Cardiac fibroblast (primary cell): ENCODE measurements around the gene TUBA1B.
A peak's percentile ranks its signal among the peaks of the same experiment; 100 is the strongest.

Experiments
- DNase-seq, 2 donors: peaks; one replicate each; pipeline versions ENCODE4 v3.0.0 to v3.0.0-alpha.2; 2010; ENCODE audit warnings: low read depth in 2 of 2
- H3K4me3 ChIP-seq, 2 donors: replicated peaks in 1 of 2; 1 replicate in 1 of 2; 2 replicates in 1 of 2; pipeline ENCODE4 v1.5.1; 2011; ENCODE audit warnings: low read depth in 2 of 2, low read length in 2 of 2, mild to moderate bottlenecking in 2 of 2, moderate library complexity in 1 of 2
- TF ChIP-seq, protein P1 (sequence below): IDR thresholded peaks from one replicate; pipeline ENCODE4 v1.5.1; 2011; ENCODE audit warnings: low read depth, mild to moderate bottlenecking, low read length, inconsistent platforms

The TUBA1B gene

DNA sequence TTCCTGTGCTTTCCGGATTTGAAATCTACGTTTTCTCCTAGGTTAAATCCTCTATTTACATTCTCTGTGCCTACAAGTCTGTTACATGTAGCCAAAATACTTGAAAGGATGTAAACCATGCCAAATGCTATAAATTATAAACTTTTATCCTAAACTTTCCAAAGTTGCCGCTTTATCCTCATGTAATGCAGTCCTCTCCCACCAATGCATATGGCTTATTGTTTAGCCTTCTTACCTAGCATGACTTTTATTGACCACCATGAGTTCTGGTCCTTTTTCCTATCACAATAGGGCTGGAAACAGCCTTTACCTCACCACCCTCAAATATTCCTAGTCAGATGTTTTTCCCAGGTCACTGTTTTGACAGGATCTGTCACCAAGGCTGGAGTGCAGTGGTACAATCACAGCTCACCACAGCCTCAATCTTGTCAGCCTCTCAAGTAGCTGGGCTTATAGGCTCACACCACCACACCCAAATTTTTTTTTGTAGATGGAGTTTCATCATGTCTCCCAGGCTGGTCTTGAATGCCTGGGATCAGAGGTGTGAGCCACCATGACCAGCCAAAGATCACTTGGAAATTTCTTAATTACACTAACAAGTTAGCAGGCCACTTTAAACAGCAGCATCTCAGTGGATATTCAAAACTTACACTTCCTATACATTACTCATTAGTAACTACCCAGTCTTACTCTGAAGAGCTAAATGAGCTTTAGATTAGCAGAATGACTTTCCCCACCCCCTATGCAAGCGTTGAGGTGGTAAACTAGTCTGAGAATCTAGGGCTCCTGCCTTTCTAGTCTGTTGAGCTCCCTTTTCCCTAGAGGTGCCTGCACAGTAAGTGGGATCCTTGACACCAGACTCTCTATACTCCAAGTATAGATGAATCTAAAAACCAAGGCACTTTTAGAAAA, 4.1 kb downstream of the TUBA1B start:
- DNase-seq: no peak
- TF ChIP-seq, protein P1, sequence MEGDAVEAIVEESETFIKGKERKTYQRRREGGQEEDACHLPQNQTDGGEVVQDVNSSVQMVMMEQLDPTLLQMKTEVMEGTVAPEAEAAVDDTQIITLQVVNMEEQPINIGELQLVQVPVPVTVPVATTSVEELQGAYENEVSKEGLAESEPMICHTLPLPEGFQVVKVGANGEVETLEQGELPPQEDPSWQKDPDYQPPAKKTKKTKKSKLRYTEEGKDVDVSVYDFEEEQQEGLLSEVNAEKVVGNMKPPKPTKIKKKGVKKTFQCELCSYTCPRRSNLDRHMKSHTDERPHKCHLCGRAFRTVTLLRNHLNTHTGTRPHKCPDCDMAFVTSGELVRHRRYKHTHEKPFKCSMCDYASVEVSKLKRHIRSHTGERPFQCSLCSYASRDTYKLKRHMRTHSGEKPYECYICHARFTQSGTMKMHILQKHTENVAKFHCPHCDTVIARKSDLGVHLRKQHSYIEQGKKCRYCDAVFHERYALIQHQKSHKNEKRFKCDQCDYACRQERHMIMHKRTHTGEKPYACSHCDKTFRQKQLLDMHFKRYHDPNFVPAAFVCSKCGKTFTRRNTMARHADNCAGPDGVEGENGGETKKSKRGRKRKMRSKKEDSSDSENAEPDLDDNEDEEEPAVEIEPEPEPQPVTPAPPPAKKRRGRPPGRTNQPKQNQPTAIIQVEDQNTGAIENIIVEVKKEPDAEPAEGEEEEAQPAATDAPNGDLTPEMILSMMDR: no peak
- H3K4me3 ChIP-seq: no peak overlapping the region

DNA sequence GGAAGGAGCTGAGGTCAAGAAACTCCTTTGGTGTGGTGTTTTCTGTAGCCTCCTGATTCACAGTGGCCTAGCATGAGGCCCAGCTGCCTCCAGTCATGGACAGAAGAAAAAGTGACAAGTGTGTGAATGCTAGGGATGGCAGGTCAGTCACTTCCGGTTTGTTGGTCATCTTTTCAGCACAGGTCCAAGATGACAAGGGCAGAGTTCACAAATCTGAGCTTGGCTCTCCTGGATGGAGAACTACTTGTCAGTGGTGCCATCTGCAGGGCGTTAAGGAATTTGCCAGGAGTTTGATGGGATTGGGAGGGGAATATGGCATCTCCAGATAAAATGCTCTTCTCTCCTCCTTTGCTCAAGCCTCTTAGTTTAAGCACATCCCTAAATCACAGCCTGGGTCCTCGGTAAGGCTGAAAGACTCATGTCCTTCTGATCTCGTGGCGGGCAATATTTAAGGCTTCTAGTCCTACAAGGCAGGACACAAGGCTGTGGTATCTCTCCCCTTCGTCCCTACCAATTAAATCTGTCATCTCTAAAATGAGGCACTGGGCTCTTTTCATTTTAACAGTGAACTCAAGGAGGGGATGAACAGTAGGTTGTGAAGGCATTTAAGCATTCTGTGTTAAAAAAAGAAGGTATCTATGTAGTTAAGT, 10.0 kb downstream of the TUBA1B start:
- DNase-seq: peak; percentile 81 to 83
- H3K4me3 ChIP-seq: no peak overlapping the region
- TF ChIP-seq, protein P1: peak; percentile 70

DNA sequence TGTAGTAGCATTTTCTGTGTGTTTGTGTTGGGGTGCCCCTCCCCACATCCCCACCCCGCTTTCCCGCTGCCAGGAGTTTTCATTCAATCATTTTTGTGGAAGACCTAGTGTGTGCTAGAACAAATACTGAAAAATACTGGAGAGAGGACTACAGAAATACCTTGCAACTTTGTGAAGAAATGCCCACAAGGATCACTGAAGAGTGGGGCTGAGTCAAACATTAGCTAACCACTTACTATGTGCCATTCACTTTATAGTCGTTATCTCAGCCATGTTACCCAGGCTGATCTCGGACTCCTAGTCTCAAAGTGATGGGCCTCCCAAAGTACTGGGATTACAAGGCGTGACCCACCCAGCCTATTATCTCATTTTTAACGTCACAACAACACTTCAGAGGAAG, 20.0 kb downstream of the TUBA1B start:
- no peak for DNase-seq
- TF ChIP-seq, protein P1: no peak
- peak overlapping the region; percentile 47 to 95 for H3K4me3 ChIP-seq

DNA sequence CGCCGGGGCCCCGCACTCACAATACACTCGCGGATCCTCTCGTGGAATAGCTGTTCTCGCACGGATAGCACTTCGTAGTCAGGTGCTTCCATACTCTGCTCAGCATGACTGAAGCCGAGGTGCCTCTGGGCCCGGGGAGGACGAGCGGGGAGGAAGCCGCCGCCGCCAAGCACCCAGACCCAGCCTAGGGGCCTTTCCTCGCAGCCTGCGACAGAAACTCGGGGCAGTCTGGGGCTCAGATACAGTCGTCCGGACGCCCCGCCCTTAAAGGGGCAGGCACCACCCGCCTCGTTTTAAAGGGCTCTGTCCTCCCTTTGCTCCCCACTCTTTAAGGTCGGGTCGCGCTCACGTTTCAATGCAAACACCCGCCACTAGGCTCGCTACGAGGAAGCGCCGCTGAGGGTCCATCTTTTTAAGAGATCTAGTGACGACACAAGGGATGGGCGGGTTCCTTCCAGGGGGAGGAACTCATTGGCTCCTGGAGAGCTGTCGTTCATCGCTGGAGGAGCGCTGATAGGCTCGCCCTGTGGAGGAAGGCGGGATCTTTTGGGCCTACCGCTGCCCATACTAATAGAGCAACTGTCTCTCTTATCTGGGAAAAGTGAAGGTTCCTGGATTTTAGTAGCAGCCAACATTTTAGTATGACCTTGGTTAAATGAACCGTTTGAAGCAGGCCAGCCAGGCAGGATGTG, 20.6 kb downstream of the TUBA1B start, which contains the start of gene LMBR1L:
LMBR1L (minus strand) TSS at position 384 of the 692 bp plus-strand sequence; CDS start at position 92, 292 bp downstream.
- TF ChIP-seq, protein P1: peak; percentile 47
- peak within 1 kb of the TSS; percentile 93 to 95 for H3K4me3 ChIP-seq
- peak; percentile 98 to 99 for DNase-seq

DNA sequence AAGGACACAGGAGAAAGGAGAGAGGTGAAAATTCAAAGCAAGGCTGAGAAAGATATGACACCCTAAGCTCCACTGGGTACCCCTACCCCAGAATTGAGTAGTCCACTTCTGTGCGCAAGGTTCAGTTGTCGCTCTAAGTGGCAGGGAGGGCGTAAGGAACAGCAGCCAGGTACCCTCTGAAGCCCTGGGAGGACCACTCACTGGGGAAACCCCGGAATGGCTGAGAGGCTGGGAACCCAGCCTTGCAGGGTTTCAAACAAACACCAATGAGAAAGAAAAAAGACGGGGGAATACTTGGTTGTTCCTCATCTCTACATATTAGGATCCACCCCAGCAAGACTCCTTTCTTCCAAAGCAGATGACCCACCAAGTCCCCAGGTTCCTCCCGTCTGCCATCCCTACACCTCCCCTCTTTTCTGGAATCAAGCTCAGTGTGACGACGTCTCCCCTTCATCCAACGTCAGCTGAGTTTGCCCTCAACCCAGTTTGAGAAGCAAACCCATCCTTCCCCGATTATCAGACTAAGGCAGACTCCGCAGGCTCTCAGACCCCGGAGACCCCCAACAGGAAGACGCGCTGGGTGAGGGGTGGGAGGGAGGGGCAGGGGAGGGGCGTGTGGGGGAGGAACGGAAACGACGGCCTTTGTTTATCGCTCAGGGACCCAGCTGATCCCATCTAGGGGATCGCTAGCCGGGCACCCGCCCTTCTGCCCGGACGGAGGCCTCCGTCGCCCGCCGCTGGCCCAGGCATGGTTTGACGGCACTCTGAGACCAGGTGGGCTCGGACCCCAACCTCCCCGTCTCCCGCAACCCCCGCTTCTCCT, 21.3 kb downstream of the TUBA1B start:
- DNase-seq: no peak

More for the DNA sequence above, 21.3 kb downstream of the TUBA1B start:
- TF ChIP-seq, protein P1: no peak
- H3K4me3 ChIP-seq: peak overlapping the region; percentile 93 to 95
